ENCODE measurements around the gene SLC17A4. TPM values are rescaled to one million over a fixed set of nuclear protein-coding genes. Genes with fewer than 3 reads are reported as not detected.

SLC17A4 gene
- total RNA-seq, 4 donors from 2014 or later, result not detected

- Histone ChIP-seq H3K4me1 (peaks cover 0 to 16% of the 10 kb centered on the region in 2 donors), H3K27ac (no peak overlapping the region), H3K9me3 (no peaks in the 10 kb centered on the region), H3K36me3 (no peaks in the 10 kb centered on the region), H3K4me3 (replicated peaks in 1 of 3) (no peak overlapping the region), H3K27me3 (no peaks in the 10 kb centered on the region)
- DNase-seq, result no peak
- no peak for TF ChIP-seq POLR2A (IDR thresholded peaks at IDR 0.05)
- no peak for TF ChIP-seq CTCF (IDR thresholded peaks at IDR 0.05)
- intact Hi-C loops (cut with DNase I), result no loop called here
- WGBS, 2 donors, result 56 to 58% methylated on average over 4 of the region's 4 CpGs
These were observed 75.9 kb downstream of the SLC17A4 start for GRCh38 chr6:25830458-25830857.

Other genes starting within 250 kb of the SLC17A4 start
- 1 to 10 TPM in 2 of 4 donors, not detected in 2; 1.2 to 6.2 TPM for gene SCGN, start 102.5 kb upstream of the SLC17A4 start, total RNA-seq
- gene SLC17A1, start 77.3 kb downstream of the SLC17A4 start, total RNA-seq, result not detected
- not detected for gene SLC17A3, start 119.5 kb downstream of the SLC17A4 start, total RNA-seq
- not detected for gene SLC17A2, start 175.9 kb downstream of the SLC17A4 start, total RNA-seq
- gene TRIM38, start 208.1 kb downstream of the SLC17A4 start, total RNA-seq, result 10 to 100 TPM; 11.5 to 14.0 (median 12.4) TPM

Data from thyroid gland (tissue), 4 donors.